ENCODE measurements around the gene HIGD2A. TPM values are rescaled to one million over a fixed set of nuclear protein-coding genes. Genes with fewer than 3 reads are reported as not detected.

HIGD2A gene
- total and polyA plus RNA-seq, 5 donors, result 164 to 349 (median 189) TPM

GRCh38 chr5:176386491-176386890 lies 2.1 kb upstream of the HIGD2A start:
- Histone ChIP-seq H3K27me3 (ENCODE audit: control insufficient read depth, insufficient read depth) (no peaks in the 10 kb centered on the region), H3K27ac (ENCODE audit: low read length) (no peak overlapping the region), H3K4me1 (ENCODE audit: control insufficient read depth, insufficient read depth, low read length) (peaks cover 2% of the 10 kb centered on the region), H3K4me3 (ENCODE audit: low read length) (no peak overlapping the region), H3K9me3 (ENCODE audit: control insufficient read depth, low read length) (no peaks in the 10 kb centered on the region)
- WGBS, result 71% methylated on average over 1 of the region's 1 CpG
- ATAC-seq, result no peak
- intact Hi-C loops (cut with DNase I), result no loop called here
- DNase-seq, result no peak

DNA sequence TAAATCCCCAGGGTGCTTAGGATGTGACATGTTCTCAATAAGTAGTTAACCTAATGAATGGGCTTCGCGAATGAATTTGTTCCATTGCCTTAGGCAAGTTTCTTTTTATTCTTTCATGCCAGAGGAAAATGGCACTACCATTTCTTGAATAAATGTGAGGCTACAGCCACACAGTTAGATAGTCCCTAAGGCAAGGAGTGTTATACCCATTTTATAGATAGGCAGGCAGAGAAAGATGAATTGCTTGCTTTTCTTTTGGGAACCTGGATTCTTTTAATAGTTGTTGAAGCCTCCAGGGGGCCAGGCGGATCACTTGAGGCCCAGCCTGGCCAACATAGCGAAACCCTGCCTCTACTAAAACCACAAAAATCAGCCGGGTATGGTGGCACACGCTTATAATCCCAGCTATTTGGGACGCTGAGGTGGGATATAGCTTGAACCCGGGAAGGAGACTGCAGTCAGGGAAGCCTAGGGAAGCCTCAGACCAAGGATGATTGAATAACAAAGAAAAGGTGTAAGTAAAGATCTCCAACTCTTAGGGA lies 1.1 kb upstream of the HIGD2A start:
- Histone ChIP-seq H3K4me3 (ENCODE audit: low read length) (peak overlapping the region; percentile 76), H3K27me3 (ENCODE audit: control insufficient read depth, insufficient read depth) (no peaks in the 10 kb centered on the region), H3K27ac (ENCODE audit: low read length) (no peak overlapping the region), H3K4me1 (ENCODE audit: control insufficient read depth, insufficient read depth, low read length) (peaks cover 2% of the 10 kb centered on the region), H3K9me3 (ENCODE audit: control insufficient read depth, low read length) (no peaks in the 10 kb centered on the region)
- intact Hi-C loops (cut with DNase I), result no loop called here
- WGBS, result 39% methylated on average over 8 of the region's 8 CpGs
- DNase-seq (no peak), ATAC-seq (no peak)

DNA sequence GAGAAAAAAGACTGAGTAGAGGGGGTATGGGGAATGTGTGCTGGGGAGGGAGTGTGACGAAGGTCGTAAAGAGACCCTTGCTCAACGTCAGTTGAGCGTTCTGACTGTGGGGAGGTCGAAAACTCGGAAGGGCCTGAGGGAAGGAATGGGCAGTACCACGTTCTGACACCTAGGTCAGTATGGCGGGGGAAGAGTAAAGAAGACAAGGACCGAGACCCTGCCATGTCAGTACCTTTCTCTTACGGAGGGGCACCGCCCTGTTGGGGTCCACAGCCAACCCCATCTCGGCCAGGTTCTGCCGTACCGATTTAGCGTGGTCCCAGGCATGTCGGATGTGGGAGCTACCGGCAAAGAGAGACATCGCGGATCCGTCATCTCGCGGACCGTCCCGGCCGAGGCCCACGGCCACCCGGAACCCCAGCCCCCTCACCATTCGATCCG lies 528 bp upstream of the HIGD2A start:
- Histone ChIP-seq H3K9me3 (ENCODE audit: control insufficient read depth, low read length) (no peaks in the 10 kb centered on the region), H3K4me1 (ENCODE audit: control insufficient read depth, insufficient read depth, low read length) (peaks cover 2% of the 10 kb centered on the region), H3K4me3 (ENCODE audit: low read length) (peak overlapping the region; percentile 76), H3K27me3 (ENCODE audit: control insufficient read depth, insufficient read depth) (no peaks in the 10 kb centered on the region), H3K27ac (ENCODE audit: low read length) (peak overlapping the region; percentile 28)
- under 1% methylated on average over 29 of the region's 29 CpGs for WGBS
- ATAC-seq, result peak in 1 of 2 donors; percentile 2
- intact Hi-C loops (cut with DNase I), result no loop called here
- no peak for DNase-seq

GRCh38 chr5:176389135-176390123 lies 878 bp downstream of the HIGD2A start:
- H3K4me3 ChIP-seq (ENCODE audit: low read length), result peak overlapping the region; percentile 45
- WGBS, result 29% methylated on average over 41 of the region's 41 CpGs
- DNase-seq (peak in 1 of 3 donors; percentile 24), ATAC-seq (peak; percentile 28 to 45)
- intact Hi-C loops (cut with DNase I), result no loop called here
- peaks cover 2% of the 10 kb centered on the region for H3K4me1 ChIP-seq (ENCODE audit: control insufficient read depth, insufficient read depth, low read length)
- peak overlapping the region; percentile 94 for H3K27ac ChIP-seq (ENCODE audit: low read length)
- H3K27me3 ChIP-seq (ENCODE audit: control insufficient read depth, insufficient read depth), result no peaks in the 10 kb centered on the region
- H3K9me3 ChIP-seq (ENCODE audit: control insufficient read depth, low read length), result no peaks in the 10 kb centered on the region

- no peak overlapping the region for H3K4me3 ChIP-seq (ENCODE audit: low read length)
- ATAC-seq, result no peak
These were observed 2.9 kb downstream of the HIGD2A start for GRCh38 chr5:176391479-176391878.

GRCh38 chr5:176391999-176392398 lies 3.4 kb downstream of the HIGD2A start:
- no peak for ATAC-seq
- Histone ChIP-seq H3K4me3 (ENCODE audit: low read length) (no peak overlapping the region), H3K9me3 (ENCODE audit: control insufficient read depth, low read length) (no peaks in the 10 kb centered on the region), H3K27me3 (ENCODE audit: control insufficient read depth, insufficient read depth) (no peaks in the 10 kb centered on the region), H3K27ac (ENCODE audit: low read length) (no peak overlapping the region), H3K4me1 (ENCODE audit: control insufficient read depth, insufficient read depth, low read length) (peaks cover 7% of the 10 kb centered on the region)
- intact Hi-C loops (cut with DNase I), result no loop called here
- DNase-seq, result no peak
- WGBS, result 93% methylated on average over 4 of the region's 4 CpGs

More at GRCh38 chr5:176391479-176391878, 2.9 kb downstream of the HIGD2A start:
- H3K27me3 ChIP-seq (ENCODE audit: control insufficient read depth, insufficient read depth), result no peaks in the 10 kb centered on the region
- 88% methylated on average over 4 of the region's 4 CpGs for WGBS
- no peaks in the 10 kb centered on the region for H3K9me3 ChIP-seq (ENCODE audit: control insufficient read depth, low read length)
- DNase-seq, result no peak
- no peak overlapping the region for H3K27ac ChIP-seq (ENCODE audit: low read length)
- peaks cover 7% of the 10 kb centered on the region for H3K4me1 ChIP-seq (ENCODE audit: control insufficient read depth, insufficient read depth, low read length)
- intact Hi-C loops (cut with DNase I), result no loop called here

GRCh38 chr5:176392526-176392925 lies 4.0 kb downstream of the HIGD2A start:
- H3K4me1 ChIP-seq (ENCODE audit: control insufficient read depth, insufficient read depth, low read length), result peaks cover 6% of the 10 kb centered on the region
- intact Hi-C loops (cut with DNase I), result no loop called here
- H3K27ac ChIP-seq (ENCODE audit: low read length), result no peak overlapping the region

GRCh38 chr5:176394096-176394495 lies 5.5 kb downstream of the HIGD2A start:
- peaks cover 5% of the 10 kb centered on the region for H3K4me1 ChIP-seq (ENCODE audit: control insufficient read depth, insufficient read depth, low read length)
- no peak overlapping the region for H3K27ac ChIP-seq (ENCODE audit: low read length)
- H3K4me3 ChIP-seq (ENCODE audit: low read length), result no peak overlapping the region
- WGBS, result 91% methylated on average over 9 of the region's 9 CpGs
- DNase-seq (peak in 1 of 3 donors; percentile 32), ATAC-seq (no peak)
- intact Hi-C loops (cut with DNase I), result no loop called here
- no peaks in the 10 kb centered on the region for H3K9me3 ChIP-seq (ENCODE audit: control insufficient read depth, low read length)
- H3K27me3 ChIP-seq (ENCODE audit: control insufficient read depth, insufficient read depth), result no peaks in the 10 kb centered on the region

More at GRCh38 chr5:176392526-176392925, 4.0 kb downstream of the HIGD2A start:
- ATAC-seq (no peak), DNase-seq (peak in 1 of 3 donors; percentile 57)
- no peak overlapping the region for H3K4me3 ChIP-seq (ENCODE audit: low read length)
- 86% methylated on average over 11 of the region's 11 CpGs for WGBS
- no peaks in the 10 kb centered on the region for H3K27me3 ChIP-seq (ENCODE audit: control insufficient read depth, insufficient read depth)
- no peaks in the 10 kb centered on the region for H3K9me3 ChIP-seq (ENCODE audit: control insufficient read depth, low read length)

DNA sequence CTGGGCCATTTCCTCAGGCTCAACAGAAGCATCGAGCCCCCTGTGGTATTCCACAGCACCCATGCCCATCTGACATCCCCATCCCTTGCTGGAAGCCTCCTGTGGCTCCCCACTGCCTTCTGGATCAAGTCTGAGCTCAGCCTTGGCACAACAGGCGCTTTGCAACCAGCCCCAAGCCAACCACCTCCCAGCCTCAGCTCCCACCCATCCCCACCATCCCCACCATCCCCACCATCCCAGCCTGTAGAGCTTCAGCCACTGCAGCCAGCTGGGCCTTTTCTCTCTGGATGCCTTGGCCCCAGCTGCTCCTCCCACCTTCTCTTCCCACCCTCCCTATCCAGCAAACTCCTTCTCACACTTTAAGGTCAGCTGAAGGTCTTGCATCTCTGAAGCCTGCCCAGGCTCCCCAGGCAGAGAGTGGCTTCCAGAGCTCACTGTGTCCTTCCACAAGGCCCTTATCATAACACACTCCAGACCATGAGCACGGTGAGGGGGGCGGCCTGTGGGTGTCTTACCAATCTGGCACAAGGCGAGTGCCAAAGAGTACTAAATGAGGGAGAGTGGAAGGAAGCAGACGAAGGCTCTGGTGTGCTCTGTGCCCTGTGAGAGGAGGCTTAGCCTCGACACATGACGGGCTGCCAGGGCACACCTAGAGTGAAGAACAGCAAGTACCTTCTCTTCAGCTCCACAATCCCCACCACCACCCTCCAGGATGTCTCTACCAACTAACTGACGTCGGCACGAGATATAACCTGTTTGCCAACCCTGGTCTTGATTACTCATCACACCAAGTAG lies 6.5 kb downstream of the HIGD2A start:
- DNase-seq (peak; percentile 58 to 90 (median 86)), ATAC-seq (peak; percentile 78 to 89)
- no peak overlapping the region for H3K4me3 ChIP-seq (ENCODE audit: low read length)
- WGBS, result 59% methylated on average over 11 of the region's 11 CpGs
- intact Hi-C loops (cut with DNase I), result no loop called here
- H3K27ac ChIP-seq (ENCODE audit: low read length), result peak overlapping the region; percentile 87
- no peaks in the 10 kb centered on the region for H3K27me3 ChIP-seq (ENCODE audit: control insufficient read depth, insufficient read depth)
- peaks cover 5% of the 10 kb centered on the region for H3K4me1 ChIP-seq (ENCODE audit: control insufficient read depth, insufficient read depth, low read length)
- no peaks in the 10 kb centered on the region for H3K9me3 ChIP-seq (ENCODE audit: control insufficient read depth, low read length)

DNA sequence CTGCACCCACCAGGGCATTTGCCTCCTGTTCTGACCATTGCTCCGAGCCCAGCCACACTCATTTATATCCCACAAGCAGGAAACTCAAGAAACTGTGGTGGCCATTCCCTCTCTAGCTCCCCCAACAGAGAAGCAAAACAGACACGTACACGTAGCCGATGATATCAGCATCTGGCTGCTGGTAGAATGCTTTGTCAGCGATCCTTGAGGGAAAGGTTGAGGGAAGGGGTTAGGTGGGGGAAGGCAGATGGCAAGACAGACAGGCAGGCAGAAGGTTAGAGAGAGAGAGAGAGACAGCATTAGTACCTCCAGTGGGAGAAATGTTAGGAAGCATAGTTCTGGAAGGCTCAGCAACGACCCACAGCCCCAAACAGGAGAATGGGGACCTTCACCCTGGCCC lies 7.8 kb downstream of the HIGD2A start:
- ATAC-seq, result no peak
- DNase-seq, result no peak

More for the DNA sequence above, 7.8 kb downstream of the HIGD2A start:
- H3K27ac ChIP-seq (ENCODE audit: low read length), result peak overlapping the region; percentile 73
- peaks cover 5% of the 10 kb centered on the region for H3K4me1 ChIP-seq (ENCODE audit: control insufficient read depth, insufficient read depth, low read length)
- WGBS, result 47% methylated on average over 6 of the region's 6 CpGs
- no peaks in the 10 kb centered on the region for H3K27me3 ChIP-seq (ENCODE audit: control insufficient read depth, insufficient read depth)
- no peaks in the 10 kb centered on the region for H3K9me3 ChIP-seq (ENCODE audit: control insufficient read depth, low read length)
- intact Hi-C loops (cut with DNase I), result no loop called here
- H3K4me3 ChIP-seq (ENCODE audit: low read length), result no peak overlapping the region
